Panc1 (cell line): ENCODE data around the gene TRPV6.

ENCODE experiments used
- TCF7L2 ChIP-seq: IDR thresholded peaks from 2 replicates; pipeline ENCODE4 v1.6.1; 2011; ENCODE audit warnings: mild to moderate bottlenecking, low read depth, low read length, inconsistent platforms
- TF ChIP-seq, protein P1 (sequence below): fragments of 450-650 bp; IDR thresholded peaks from 2 replicates; pipeline ENCODE4 v1.5.1; 2017; ENCODE audit warnings: mild to moderate bottlenecking
- TF ChIP-seq, protein P2 (sequence below), 2 experiments: IDR thresholded peaks; 2 replicates each; pipeline ENCODE4 v1.6.1; 2011 to 2012; ENCODE audit warnings: low read depth in 2 of 2, control low read depth in 1 of 2, low read length in 1 of 2, mild to moderate bottlenecking in 1 of 2, moderate library complexity in 1 of 2; ENCODE audit not compliant: insufficient read depth in 1 of 2

DNA sequence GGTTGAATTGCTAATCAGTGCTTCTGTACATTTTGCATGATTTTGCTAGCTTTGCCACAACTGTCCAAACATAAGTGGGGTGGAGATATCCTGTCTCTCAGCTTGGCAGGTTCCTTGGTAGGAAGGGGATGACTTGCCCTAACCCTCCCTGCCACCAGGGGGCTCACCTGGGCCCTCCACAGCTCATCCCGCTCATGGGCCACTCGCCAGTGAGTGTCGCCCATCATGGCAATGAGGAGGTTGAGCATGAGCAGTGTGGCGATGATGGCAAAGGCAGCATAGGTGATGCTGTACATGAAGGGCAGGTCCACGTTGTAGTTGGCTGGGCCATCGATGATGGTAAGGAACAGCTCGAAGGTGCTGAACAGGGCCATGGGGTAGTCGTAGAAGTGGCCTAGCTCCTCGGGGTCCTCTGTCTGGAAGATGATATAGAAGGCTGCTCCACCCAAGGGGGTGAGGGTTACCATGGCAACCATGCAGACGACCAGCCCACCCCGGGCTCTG, 12.2 kb downstream of the TRPV6 start:
- TF ChIP-seq, protein P1, sequence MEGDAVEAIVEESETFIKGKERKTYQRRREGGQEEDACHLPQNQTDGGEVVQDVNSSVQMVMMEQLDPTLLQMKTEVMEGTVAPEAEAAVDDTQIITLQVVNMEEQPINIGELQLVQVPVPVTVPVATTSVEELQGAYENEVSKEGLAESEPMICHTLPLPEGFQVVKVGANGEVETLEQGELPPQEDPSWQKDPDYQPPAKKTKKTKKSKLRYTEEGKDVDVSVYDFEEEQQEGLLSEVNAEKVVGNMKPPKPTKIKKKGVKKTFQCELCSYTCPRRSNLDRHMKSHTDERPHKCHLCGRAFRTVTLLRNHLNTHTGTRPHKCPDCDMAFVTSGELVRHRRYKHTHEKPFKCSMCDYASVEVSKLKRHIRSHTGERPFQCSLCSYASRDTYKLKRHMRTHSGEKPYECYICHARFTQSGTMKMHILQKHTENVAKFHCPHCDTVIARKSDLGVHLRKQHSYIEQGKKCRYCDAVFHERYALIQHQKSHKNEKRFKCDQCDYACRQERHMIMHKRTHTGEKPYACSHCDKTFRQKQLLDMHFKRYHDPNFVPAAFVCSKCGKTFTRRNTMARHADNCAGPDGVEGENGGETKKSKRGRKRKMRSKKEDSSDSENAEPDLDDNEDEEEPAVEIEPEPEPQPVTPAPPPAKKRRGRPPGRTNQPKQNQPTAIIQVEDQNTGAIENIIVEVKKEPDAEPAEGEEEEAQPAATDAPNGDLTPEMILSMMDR: peak; percentile 63
- TF ChIP-seq, protein P2, sequence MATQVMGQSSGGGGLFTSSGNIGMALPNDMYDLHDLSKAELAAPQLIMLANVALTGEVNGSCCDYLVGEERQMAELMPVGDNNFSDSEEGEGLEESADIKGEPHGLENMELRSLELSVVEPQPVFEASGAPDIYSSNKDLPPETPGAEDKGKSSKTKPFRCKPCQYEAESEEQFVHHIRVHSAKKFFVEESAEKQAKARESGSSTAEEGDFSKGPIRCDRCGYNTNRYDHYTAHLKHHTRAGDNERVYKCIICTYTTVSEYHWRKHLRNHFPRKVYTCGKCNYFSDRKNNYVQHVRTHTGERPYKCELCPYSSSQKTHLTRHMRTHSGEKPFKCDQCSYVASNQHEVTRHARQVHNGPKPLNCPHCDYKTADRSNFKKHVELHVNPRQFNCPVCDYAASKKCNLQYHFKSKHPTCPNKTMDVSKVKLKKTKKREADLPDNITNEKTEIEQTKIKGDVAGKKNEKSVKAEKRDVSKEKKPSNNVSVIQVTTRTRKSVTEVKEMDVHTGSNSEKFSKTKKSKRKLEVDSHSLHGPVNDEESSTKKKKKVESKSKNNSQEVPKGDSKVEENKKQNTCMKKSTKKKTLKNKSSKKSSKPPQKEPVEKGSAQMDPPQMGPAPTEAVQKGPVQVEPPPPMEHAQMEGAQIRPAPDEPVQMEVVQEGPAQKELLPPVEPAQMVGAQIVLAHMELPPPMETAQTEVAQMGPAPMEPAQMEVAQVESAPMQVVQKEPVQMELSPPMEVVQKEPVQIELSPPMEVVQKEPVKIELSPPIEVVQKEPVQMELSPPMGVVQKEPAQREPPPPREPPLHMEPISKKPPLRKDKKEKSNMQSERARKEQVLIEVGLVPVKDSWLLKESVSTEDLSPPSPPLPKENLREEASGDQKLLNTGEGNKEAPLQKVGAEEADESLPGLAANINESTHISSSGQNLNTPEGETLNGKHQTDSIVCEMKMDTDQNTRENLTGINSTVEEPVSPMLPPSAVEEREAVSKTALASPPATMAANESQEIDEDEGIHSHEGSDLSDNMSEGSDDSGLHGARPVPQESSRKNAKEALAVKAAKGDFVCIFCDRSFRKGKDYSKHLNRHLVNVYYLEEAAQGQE (IDR thresholded peaks at IDR 0.05; ENCODE audit: insufficient read depth in 1 of 2, low read depth in 2 of 2, low read length in 1 of 2): no peak
- no peak for TF ChIP-seq TCF7L2
